ENCODE measurements around the gene CEBPG.

Gene CEBPG

GRCh38 chr19:33350538-33351309 is 22.8 kb upstream of the CEBPG start:
- no peak for DNase-seq (ENCODE audit: low read depth in 2 of 3, low spot score in 1 of 3)

- DNase-seq (ENCODE audit: low read depth in 2 of 3, low spot score in 1 of 3) = no peak
Measured at GRCh38 chr19:33355535-33355934, 18.0 kb upstream of the CEBPG start.

GRCh38 chr19:33357556-33357955 is 16.0 kb upstream of the CEBPG start:
- no peak for DNase-seq (ENCODE audit: low read depth in 2 of 3, low spot score in 1 of 3)

- no peak for DNase-seq (ENCODE audit: low read depth in 2 of 3, low spot score in 1 of 3)
Measured at GRCh38 chr19:33358408-33358807, 15.1 kb upstream of the CEBPG start.

- DNase-seq (ENCODE audit: low read depth in 2 of 3, low spot score in 1 of 3) = no peak
Measured at GRCh38 chr19:33359581-33359980, 13.9 kb upstream of the CEBPG start.

GRCh38 chr19:33362508-33363228 is 10.8 kb upstream of the CEBPG start:
- no peak for DNase-seq (ENCODE audit: low read depth in 2 of 3, low spot score in 1 of 3)

GRCh38 chr19:33363476-33363875 is 10.0 kb upstream of the CEBPG start:
- DNase-seq (ENCODE audit: low read depth in 2 of 3, low spot score in 1 of 3) = no peak

- DNase-seq (ENCODE audit: low read depth in 2 of 3, low spot score in 1 of 3) = no peak
Measured at GRCh38 chr19:33365691-33366090, 7.8 kb upstream of the CEBPG start.

GRCh38 chr19:33366127-33366526 is 7.4 kb upstream of the CEBPG start:
- DNase-seq (ENCODE audit: low read depth in 2 of 3, low spot score in 1 of 3) = no peak

GRCh38 chr19:33366897-33367296 is 6.6 kb upstream of the CEBPG start:
- no peak for DNase-seq (ENCODE audit: low read depth in 2 of 3, low spot score in 1 of 3)

GRCh38 chr19:33368074-33368864 is 5.2 kb upstream of the CEBPG start:
- DNase-seq (ENCODE audit: low read depth in 2 of 3, low spot score in 1 of 3) = no peak

GRCh38 chr19:33370783-33371182 is 2.7 kb upstream of the CEBPG start:
- DNase-seq (ENCODE audit: low read depth in 2 of 3, low spot score in 1 of 3) = no peak

- peak in 2 of 3 donors; percentile 25 to 49 for DNase-seq (ENCODE audit: low read depth in 2 of 3, low spot score in 1 of 3)
Measured at GRCh38 chr19:33374236-33374714, 766 bp downstream of the CEBPG start.

- DNase-seq (ENCODE audit: low read depth in 2 of 3, low spot score in 1 of 3) = no peak
Measured at GRCh38 chr19:33375156-33375836, 1.8 kb downstream of the CEBPG start.

GRCh38 chr19:33375837-33376159 is 2.3 kb downstream of the CEBPG start:
- DNase-seq (ENCODE audit: low read depth in 2 of 3, low spot score in 1 of 3) = no peak

- no peak for DNase-seq (ENCODE audit: low read depth in 2 of 3, low spot score in 1 of 3)
Measured at GRCh38 chr19:33376423-33376822, 2.9 kb downstream of the CEBPG start.

- DNase-seq (ENCODE audit: low read depth in 2 of 3, low spot score in 1 of 3) = no peak
Measured at GRCh38 chr19:33376941-33377557, 3.5 kb downstream of the CEBPG start.

GRCh38 chr19:33377586-33378475 is 4.3 kb downstream of the CEBPG start:
- no peak for DNase-seq (ENCODE audit: low read depth in 2 of 3, low spot score in 1 of 3)

GRCh38 chr19:33379151-33379829 is 5.8 kb downstream of the CEBPG start:
- DNase-seq (ENCODE audit: low read depth in 2 of 3, low spot score in 1 of 3) = no peak
